C4-2B (cell line): ENCODE data around the gene MKKS.
A peak's percentile ranks its signal among the peaks of the same experiment; 100 is the strongest.

Source experiments
- CTCF ChIP-seq: fragments of 450-650 bp; conservative IDR thresholded peaks from 2 replicates; pipeline ENCODE4 v1.5.1; 2017; ENCODE audit warnings: mild to moderate bottlenecking
- ZFX ChIP-seq: fragments of 450-650 bp; IDR thresholded peaks from 2 replicates; pipeline ENCODE4 v1.6.1; 2017

DNA sequence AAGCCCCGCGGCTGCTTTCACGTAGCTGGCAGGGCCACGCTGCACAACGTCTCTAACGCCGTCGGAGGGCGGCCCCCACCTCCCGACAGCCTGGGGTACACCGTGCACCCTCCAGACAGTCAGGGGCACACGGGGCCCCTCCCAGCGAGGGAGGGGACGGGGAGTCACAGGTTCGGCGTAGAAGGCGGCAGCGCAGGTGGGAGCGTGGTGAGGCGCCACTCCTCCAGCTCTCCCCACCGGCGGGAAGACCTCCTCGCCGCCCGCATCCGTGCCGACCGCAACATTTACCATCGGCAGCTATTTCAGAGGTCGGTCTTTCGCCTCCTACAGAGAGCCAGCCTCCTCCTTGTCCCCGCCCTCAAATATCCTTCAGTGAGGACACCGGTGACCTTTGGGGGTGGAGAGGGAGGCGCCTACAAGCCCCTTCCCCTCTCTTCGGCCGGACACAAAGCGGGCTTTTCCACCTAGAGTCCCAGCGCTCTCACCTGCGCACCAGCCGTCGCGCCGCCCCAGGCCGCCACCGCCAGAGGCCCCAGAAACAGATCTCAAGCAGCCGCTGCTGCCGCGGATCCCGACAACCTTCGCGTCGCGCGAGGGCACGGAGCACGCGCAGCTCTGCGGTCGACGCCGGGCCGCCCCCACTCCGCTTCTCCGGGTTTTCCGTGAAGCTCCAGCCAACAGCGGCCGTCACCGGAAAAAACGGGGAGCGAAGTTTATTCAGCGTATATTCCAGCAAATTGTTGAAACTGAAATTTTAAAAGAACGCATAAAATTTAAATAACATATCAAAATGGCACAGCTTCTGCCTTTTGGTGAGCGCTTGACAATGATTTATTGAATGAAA, at the start of gene MKKS:
- TF ChIP-seq CTCF (no peak), ZFX (0 out of 2 replicates have a peak, but pooled peaks have one; percentile 32)
